Mucosa of descending colon (tissue), 3 donors: ENCODE measurements around the gene UTP14C. TPM values are rescaled to one million over a fixed set of nuclear protein-coding genes. Genes with fewer than 3 reads are reported as not detected.
"Not testable (repeated sequence)": the region's sequence is repeated elsewhere in the genome, so short reads cannot be mapped to it uniquely, and the experiment has no call there.

Experiments used
- ATAC-seq: fragments of 200-7000 bp; cut with Tn5 transposase; one replicate; pipeline ENCODE4 v1.9.1; 2020; ENCODE audit warnings: mild to moderate bottlenecking, moderate library complexity
- DNase-seq, 3 donors: peaks; one replicate each; pipeline ENCODE4 v3.0.0-alpha.2; 2020
- H3K36me3 ChIP-seq: fragments of 200-600 bp; one replicate; pipeline ENCODE4 v1.8.0; 2021; ENCODE audit warnings: low read depth, mild to moderate bottlenecking
- H3K4me1 ChIP-seq: fragments of 200-600 bp; one replicate; pipeline ENCODE4 v1.8.0; 2021; ENCODE audit warnings: low read depth, mild to moderate bottlenecking
- H3K4me3 ChIP-seq: fragments of 200-600 bp; one replicate; pipeline ENCODE4 v1.8.0; 2021; ENCODE audit warnings: mild to moderate bottlenecking
- H3K9me3 ChIP-seq: fragments of 200-600 bp; one replicate; pipeline ENCODE4 v1.8.0; 2021; ENCODE audit warnings: mild to moderate bottlenecking
- CTCF ChIP-seq: fragments of 200-600 bp; IDR thresholded peaks from one replicate; pipeline ENCODE4 v1.8.0; 2022; ENCODE audit warnings: antibody characterized with exemption, mild to moderate bottlenecking
- intact Hi-C, 2 donors: fragments of 100-400 bp; cut with DNase I in 1 of 2; cut with micrococcal nuclease in 1 of 2; formaldehyde crosslinking; loops; one replicate each; pipeline versions ENCODE4 v1.11.0 to v1.11.1; 2022; cut with DNase I, micrococcal nuclease
- total RNA-seq, 3 donors: library from RNA; stranded (reverse); fragmentation: NEBNext Ultra II Directional in 2 of 3; extraction: Animal tissue kit (Norgen Biotek cat#: 25700) in 2 of 3; gene quantifications; one replicate each; pipeline versions ENCODE4 v1.2.1 to v1.2.4, GENCODE V29; 2021 to 2023
- donor health status: DM: no; HTN: no; CAD: no; lungs with moderate emphysema.
- donor health status: DM: no; HTN: no; CAD: no.
- donor health status: DM: no; HTN: yes; CAD: no.

UTP14C gene
- total RNA-seq, 3 donors from 2014 or later: 17.4 to 21.9 (median 20.5) TPM

- no peak for TF ChIP-seq CTCF
- H3K4me3 ChIP-seq: no peak overlapping the region
- intact Hi-C loops: no loop called here
- no peaks in the 10 kb centered on the region for H3K4me1 ChIP-seq
- DNase-seq (no peak), ATAC-seq (no peak)
- no peaks in the 10 kb centered on the region for H3K36me3 ChIP-seq
- H3K9me3 ChIP-seq: no peaks in the 10 kb centered on the region
These were observed 29.0 kb downstream of the UTP14C start for GRCh38 chr13:52053460-52053859.

GRCh38 chr13:52061064-52061463 is 36.6 kb downstream of the UTP14C start:
- peaks cover 14% of the 10 kb centered on the region for H3K9me3 ChIP-seq
- H3K4me3 ChIP-seq, H3K4me1 ChIP-seq, H3K36me3 ChIP-seq, ATAC-seq, intact Hi-C loops, DNase-seq: not testable (repeated sequence)

GRCh38 chr13:52061587-52061986 is 37.1 kb downstream of the UTP14C start:
- Histone ChIP-seq H3K36me3 (no peaks in the 10 kb centered on the region), H3K4me3 (no peak overlapping the region), H3K4me1 (no peaks in the 10 kb centered on the region), H3K9me3 (peaks cover 18% of the 10 kb centered on the region)
- no peak for ATAC-seq
- intact Hi-C loops: no loop called here
- TF ChIP-seq CTCF: no peak
- DNase-seq: no peak

- Histone ChIP-seq H3K4me1 (no peaks in the 10 kb centered on the region), H3K4me3 (no peak overlapping the region), H3K36me3 (no peaks in the 10 kb centered on the region), H3K9me3 (peaks cover 34% of the 10 kb centered on the region)
- DNase-seq: peak in 1 of 3 donors; percentile 7
- TF ChIP-seq CTCF: no peak
- intact Hi-C loops: no loop called here
- ATAC-seq: no peak
These were observed 42.7 kb downstream of the UTP14C start for GRCh38 chr13:52067237-52067636.

- intact Hi-C loops: no loop called here
- peak; percentile 10 for ATAC-seq
These were observed 46.5 kb downstream of the UTP14C start for GRCh38 chr13:52070929-52071523.

More at GRCh38 chr13:52070929-52071523, 46.5 kb downstream of the UTP14C start:
- Histone ChIP-seq H3K4me3 (no peak overlapping the region), H3K9me3 (peaks cover 21% of the 10 kb centered on the region), H3K4me1 (no peaks in the 10 kb centered on the region), H3K36me3 (no peaks in the 10 kb centered on the region)
- DNase-seq: peak in 1 of 3 donors; percentile 6
- TF ChIP-seq CTCF: no peak

Other genes starting within 250 kb of the UTP14C start
- 10 to 100 TPM; 11.8 to 15.1 (median 14.1) TPM for gene DHRS12, start 220.5 kb upstream of the UTP14C start, total RNA-seq
- gene TMEM272, start 179.5 kb upstream of the UTP14C start, total RNA-seq: under 1 TPM; 0.07 to 0.35 (median 0.29) TPM
- not detected for gene CCDC70, start 162.7 kb upstream of the UTP14C start, total RNA-seq
- gene ATP7B, start 13.2 kb upstream of the UTP14C start, total RNA-seq: 10 to 100 TPM; 11.3 to 26.0 (median 16.0) TPM
- 10 to 100 TPM; 34.3 to 43.3 (median 38.6) TPM for gene ALG11, start 12.3 kb upstream of the UTP14C start, total RNA-seq
- under 1 TPM; 0.14 to 0.32 (median 0.29) TPM for gene NEK5, start 104.4 kb downstream of the UTP14C start, total RNA-seq
- gene NEK3, start 134.9 kb downstream of the UTP14C start, total RNA-seq: 10 to 100 TPM; 20.5 to 44.0 (median 35.9) TPM